ENCODE measurements around the gene PAK3. TPM values are rescaled to one million over a fixed set of nuclear protein-coding genes. Genes with fewer than 3 reads are reported as not detected.

The PAK3 gene
- polyA plus RNA-seq, 3 donors: not detected

DNA sequence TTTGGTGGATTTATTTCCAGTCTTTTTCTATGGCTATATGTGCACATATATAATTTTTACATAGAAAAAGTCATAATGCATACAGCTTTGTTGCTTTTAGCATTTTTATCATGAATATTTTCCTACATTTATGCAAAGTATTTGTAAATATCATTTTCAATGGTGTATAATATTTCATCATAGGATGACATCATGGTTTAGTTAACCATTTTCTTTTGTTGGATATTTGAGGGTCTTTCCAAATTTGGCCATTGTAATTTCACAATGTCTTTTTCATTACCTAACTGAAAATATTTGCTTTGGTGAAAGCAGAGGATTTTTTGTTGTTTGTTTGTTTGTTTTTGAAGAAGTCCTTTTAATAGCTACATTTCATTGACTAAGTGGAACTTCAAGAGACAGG is 31.0 kb downstream of the PAK3 start:
- Histone ChIP-seq H3K4me2 (replicated peaks; ENCODE audit: extremely low read depth, low read length, poor library complexity, severe bottlenecking) (no peak overlapping the region), H3K9me3 (replicated peaks in 1 of 2; ENCODE audit: control insufficient read depth in 1 of 2, insufficient read depth in 1 of 2, low read length in 2 of 2) (no peaks in the 10 kb centered on the region), H3K4me1 (ENCODE audit: control insufficient read depth in 1 of 2, insufficient read depth in 2 of 2, low read length in 2 of 2) (no peaks in the 10 kb centered on the region), H3K36me3 (replicated peaks in 1 of 2; ENCODE audit: control insufficient read depth in 1 of 2, insufficient read depth in 2 of 2, low read length in 2 of 2) (no peaks in the 10 kb centered on the region), H3K4me3 (replicated peaks in 1 of 3; ENCODE audit: low read depth in 2 of 3, low read length in 3 of 3) (no peak overlapping the region), H3K27me3 (ENCODE audit: control insufficient read depth in 2 of 2, insufficient read depth in 2 of 2, low read length in 2 of 2) (peaks cover 0 to 5% of the 10 kb centered on the region in 2 donors), H4K20me1 (ENCODE audit: insufficient read depth, low read length) (no peaks in the 10 kb centered on the region), H3K27ac (ENCODE audit: low read depth in 1 of 2, low read length in 2 of 2) (no peak overlapping the region), H3K9ac (ENCODE audit: insufficient read depth, low read length, poor library complexity, severe bottlenecking) (no peak overlapping the region), H3K79me2 (ENCODE audit: insufficient read depth, low read length) (no peaks in the 10 kb centered on the region), H2AFZ (ENCODE audit: insufficient read depth, low read depth, low read length, poor library complexity, severe bottlenecking) (no peak overlapping the region)
- Mint-ChIP-seq H3K4me1 (peaks cover 8% of the 10 kb centered on the region), H3K27me3 (ENCODE audit: low read depth in 3 of 3) (peaks cover 0 to 5% (median 0%) of the 10 kb centered on the region in 3 donors), H3K36me3 (no peaks in the 10 kb centered on the region), H3K9me3 (peaks cover 0 to 2% (median 0%) of the 10 kb centered on the region in 7 donors), H3K27ac (no peak overlapping the region), H3K4me3 (no peak overlapping the region)
- intact Hi-C loops (cut with micrococcal nuclease): no loop called here
- DNase-seq: no peak
- TF ChIP-seq, protein P1, sequence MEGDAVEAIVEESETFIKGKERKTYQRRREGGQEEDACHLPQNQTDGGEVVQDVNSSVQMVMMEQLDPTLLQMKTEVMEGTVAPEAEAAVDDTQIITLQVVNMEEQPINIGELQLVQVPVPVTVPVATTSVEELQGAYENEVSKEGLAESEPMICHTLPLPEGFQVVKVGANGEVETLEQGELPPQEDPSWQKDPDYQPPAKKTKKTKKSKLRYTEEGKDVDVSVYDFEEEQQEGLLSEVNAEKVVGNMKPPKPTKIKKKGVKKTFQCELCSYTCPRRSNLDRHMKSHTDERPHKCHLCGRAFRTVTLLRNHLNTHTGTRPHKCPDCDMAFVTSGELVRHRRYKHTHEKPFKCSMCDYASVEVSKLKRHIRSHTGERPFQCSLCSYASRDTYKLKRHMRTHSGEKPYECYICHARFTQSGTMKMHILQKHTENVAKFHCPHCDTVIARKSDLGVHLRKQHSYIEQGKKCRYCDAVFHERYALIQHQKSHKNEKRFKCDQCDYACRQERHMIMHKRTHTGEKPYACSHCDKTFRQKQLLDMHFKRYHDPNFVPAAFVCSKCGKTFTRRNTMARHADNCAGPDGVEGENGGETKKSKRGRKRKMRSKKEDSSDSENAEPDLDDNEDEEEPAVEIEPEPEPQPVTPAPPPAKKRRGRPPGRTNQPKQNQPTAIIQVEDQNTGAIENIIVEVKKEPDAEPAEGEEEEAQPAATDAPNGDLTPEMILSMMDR (IDR thresholded peaks at IDR 0.05): no peak

DNA sequence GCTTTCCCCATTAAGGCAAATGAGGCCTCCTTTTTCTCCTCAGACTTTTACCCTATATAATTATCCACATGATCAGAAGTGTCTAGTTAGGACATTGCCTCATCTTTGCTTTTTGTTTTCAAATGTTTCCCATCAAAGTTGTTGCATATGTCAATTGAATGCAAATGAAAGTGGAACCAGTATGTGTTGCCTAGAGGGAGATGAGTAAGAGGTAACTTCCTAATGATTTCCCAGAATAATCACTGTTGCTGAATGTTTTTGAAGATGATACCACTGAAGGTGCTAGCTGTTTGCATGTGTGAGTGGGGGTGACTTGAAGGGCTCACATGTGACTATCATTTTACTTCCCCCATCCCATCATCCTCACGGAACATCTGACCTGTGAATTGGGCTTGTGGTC is 33.9 kb downstream of the PAK3 start:
- intact Hi-C loops (cut with micrococcal nuclease): no loop called here
- DNase-seq: no peak
- Histone ChIP-seq H3K36me3 (replicated peaks in 1 of 2; ENCODE audit: control insufficient read depth in 1 of 2, insufficient read depth in 2 of 2, low read length in 2 of 2) (no peaks in the 10 kb centered on the region), H3K27me3 (ENCODE audit: control insufficient read depth in 2 of 2, insufficient read depth in 2 of 2, low read length in 2 of 2) (peaks cover 0 to 5% of the 10 kb centered on the region in 2 donors), H3K27ac (ENCODE audit: low read depth in 1 of 2, low read length in 2 of 2) (no peak overlapping the region), H3K9ac (ENCODE audit: insufficient read depth, low read length, poor library complexity, severe bottlenecking) (no peak overlapping the region), H3K4me3 (replicated peaks in 1 of 3; ENCODE audit: low read depth in 2 of 3, low read length in 3 of 3) (no peak overlapping the region), H2AFZ (ENCODE audit: insufficient read depth, low read depth, low read length, poor library complexity, severe bottlenecking) (no peak overlapping the region), H3K4me2 (replicated peaks; ENCODE audit: extremely low read depth, low read length, poor library complexity, severe bottlenecking) (no peak overlapping the region), H3K4me1 (ENCODE audit: control insufficient read depth in 1 of 2, insufficient read depth in 2 of 2, low read length in 2 of 2) (no peaks in the 10 kb centered on the region), H4K20me1 (ENCODE audit: insufficient read depth, low read length) (no peaks in the 10 kb centered on the region), H3K79me2 (ENCODE audit: insufficient read depth, low read length) (no peaks in the 10 kb centered on the region), H3K9me3 (replicated peaks in 1 of 2; ENCODE audit: control insufficient read depth in 1 of 2, insufficient read depth in 1 of 2, low read length in 2 of 2) (no peaks in the 10 kb centered on the region)
- no CpG with 5 or more reads among the region's 1 CpG for WGBS (ENCODE audit: insufficient coverage)
- no peaks in the 10 kb centered on the region for H3K9me3 Mint-ChIP-seq
- TF ChIP-seq, protein P1 (IDR thresholded peaks at IDR 0.05): no peak
- H3K36me3 Mint-ChIP-seq: no peaks in the 10 kb centered on the region
- H3K4me1 Mint-ChIP-seq: no peaks in the 10 kb centered on the region
- no peak overlapping the region for H3K27ac Mint-ChIP-seq
- H3K27me3 Mint-ChIP-seq (ENCODE audit: low read depth in 3 of 3): no peaks in the 10 kb centered on the region
- no peak overlapping the region for H3K4me3 Mint-ChIP-seq
